ENCODE data around the gene KCNK3.

DNA sequence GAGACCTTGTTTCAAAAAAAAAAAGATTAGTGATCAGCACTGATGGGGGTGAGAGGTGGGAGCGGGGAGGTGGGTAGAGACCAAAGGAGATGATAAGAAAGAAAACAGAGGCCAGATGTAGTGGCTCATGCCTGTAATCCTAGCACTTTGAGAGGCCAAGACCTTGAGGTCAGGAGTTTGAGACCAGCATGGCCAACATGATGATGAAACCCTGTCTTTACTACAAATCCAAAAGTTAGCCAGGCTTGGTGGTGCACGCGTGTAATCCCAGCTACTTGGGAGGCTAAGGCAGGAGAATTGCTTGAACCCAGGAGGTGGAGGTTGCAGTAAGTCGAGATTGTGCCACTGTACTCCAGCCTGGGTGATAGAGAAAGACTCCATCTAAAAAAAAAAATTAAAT, 62.0 kb downstream of the KCNK3 start:
- TF ChIP-seq, protein P1, sequence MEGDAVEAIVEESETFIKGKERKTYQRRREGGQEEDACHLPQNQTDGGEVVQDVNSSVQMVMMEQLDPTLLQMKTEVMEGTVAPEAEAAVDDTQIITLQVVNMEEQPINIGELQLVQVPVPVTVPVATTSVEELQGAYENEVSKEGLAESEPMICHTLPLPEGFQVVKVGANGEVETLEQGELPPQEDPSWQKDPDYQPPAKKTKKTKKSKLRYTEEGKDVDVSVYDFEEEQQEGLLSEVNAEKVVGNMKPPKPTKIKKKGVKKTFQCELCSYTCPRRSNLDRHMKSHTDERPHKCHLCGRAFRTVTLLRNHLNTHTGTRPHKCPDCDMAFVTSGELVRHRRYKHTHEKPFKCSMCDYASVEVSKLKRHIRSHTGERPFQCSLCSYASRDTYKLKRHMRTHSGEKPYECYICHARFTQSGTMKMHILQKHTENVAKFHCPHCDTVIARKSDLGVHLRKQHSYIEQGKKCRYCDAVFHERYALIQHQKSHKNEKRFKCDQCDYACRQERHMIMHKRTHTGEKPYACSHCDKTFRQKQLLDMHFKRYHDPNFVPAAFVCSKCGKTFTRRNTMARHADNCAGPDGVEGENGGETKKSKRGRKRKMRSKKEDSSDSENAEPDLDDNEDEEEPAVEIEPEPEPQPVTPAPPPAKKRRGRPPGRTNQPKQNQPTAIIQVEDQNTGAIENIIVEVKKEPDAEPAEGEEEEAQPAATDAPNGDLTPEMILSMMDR (conservative IDR thresholded peaks at IDR 0.05 in 1 of 2, IDR thresholded peaks at IDR 0.05 in 1 of 2; ENCODE audit: extremely low read depth in 1 of 2, insufficient read depth in 1 of 2, low read depth in 1 of 2, low read length in 2 of 2), result no peak
- TF ChIP-seq EZH2 (IDR thresholded peaks at IDR 0.05; ENCODE audit: borderline replicate concordance, low read length), result no peak

Data from mammary epithelial cell (primary cell).